ENCODE measurements around the gene NT5C1A. TPM values are rescaled to one million over a fixed set of nuclear protein-coding genes. Genes with fewer than 3 reads are reported as not detected.

The NT5C1A gene
- total RNA-seq, 6 experiments from 2014 or later: not detected

GRCh38 chr1:39662861-39663260 is 9.0 kb downstream of the NT5C1A start:
- no peak for TF ChIP-seq CTCF (IDR thresholded peaks at IDR 0.05)
- H3K27ac Mint-ChIP-seq: no peak overlapping the region
- H3K9me3 Mint-ChIP-seq: no peaks in the 10 kb centered on the region
- peaks cover 50% of the 10 kb centered on the region for H3K27me3 Mint-ChIP-seq (ENCODE audit: insufficient read depth)
- peaks cover 1% of the 10 kb centered on the region; the same call in 1 of the 2 replicates for H3K4me1 Mint-ChIP-seq (ENCODE audit: low read depth)
- H3K4me3 Mint-ChIP-seq: no peak overlapping the region
- H3K36me3 Mint-ChIP-seq (ENCODE audit: low read depth): no peaks in the 10 kb centered on the region
- DNase-seq: no peak

DNA sequence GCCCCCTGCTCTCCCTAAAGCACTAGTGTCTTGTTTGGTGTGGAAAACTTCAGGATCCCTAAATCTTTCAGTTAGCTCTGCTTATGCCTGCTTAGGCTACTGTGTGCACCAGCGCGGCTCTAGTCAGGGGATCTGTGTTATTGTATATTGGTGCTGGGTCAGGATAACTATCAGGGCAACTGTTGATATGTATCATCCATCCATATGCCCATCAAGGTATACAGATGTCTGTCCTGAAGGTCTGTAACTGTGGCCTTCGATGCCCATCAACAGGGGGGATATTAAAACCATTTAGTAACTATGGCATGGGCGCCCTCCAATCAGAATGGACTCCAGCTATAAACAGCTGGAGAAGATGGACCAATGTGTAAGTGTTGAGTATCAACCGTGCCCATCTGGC is 12.4 kb downstream of the NT5C1A start:
- peaks cover 48% of the 10 kb centered on the region for H3K27me3 Mint-ChIP-seq (ENCODE audit: insufficient read depth)
- H3K36me3 Mint-ChIP-seq (ENCODE audit: low read depth): no peaks in the 10 kb centered on the region

GRCh38 chr1:39659110-39659509 is 12.8 kb downstream of the NT5C1A start:
- DNase-seq: no peak
- Mint-ChIP-seq H3K9me3 (no peaks in the 10 kb centered on the region), H3K36me3 (ENCODE audit: low read depth) (no peaks in the 10 kb centered on the region), H3K4me3 (no peak overlapping the region), H3K27ac (no peak overlapping the region), H3K4me1 (ENCODE audit: low read depth) (peaks cover 9% of the 10 kb centered on the region; the same call in 1 of the 2 replicates), H3K27me3 (ENCODE audit: insufficient read depth) (peaks cover 51% of the 10 kb centered on the region)
- TF ChIP-seq CTCF (IDR thresholded peaks at IDR 0.05): no peak

More for the DNA sequence above, 12.4 kb downstream of the NT5C1A start:
- peaks cover 9% of the 10 kb centered on the region; the same call in 1 of the 2 replicates for H3K4me1 Mint-ChIP-seq (ENCODE audit: low read depth)
- H3K9me3 Mint-ChIP-seq: no peaks in the 10 kb centered on the region
- no peak overlapping the region for H3K27ac Mint-ChIP-seq
- TF ChIP-seq CTCF (IDR thresholded peaks at IDR 0.05): no peak
- H3K4me3 Mint-ChIP-seq: no peak overlapping the region
- DNase-seq: no peak

GRCh38 chr1:39657923-39658485 is 13.9 kb downstream of the NT5C1A start:
- Mint-ChIP-seq H3K27me3 (ENCODE audit: insufficient read depth) (peaks cover 45% of the 10 kb centered on the region), H3K27ac (no peak overlapping the region)
- peak; percentile 90 for TF ChIP-seq CTCF (IDR thresholded peaks at IDR 0.05)

GRCh38 chr1:39657402-39657801 is 14.5 kb downstream of the NT5C1A start:
- Mint-ChIP-seq H3K4me3 (no peak overlapping the region), H3K9me3 (no peaks in the 10 kb centered on the region), H3K36me3 (ENCODE audit: low read depth) (no peaks in the 10 kb centered on the region), H3K4me1 (ENCODE audit: low read depth) (peaks cover 9% of the 10 kb centered on the region; the same call in 1 of the 2 replicates), H3K27me3 (ENCODE audit: insufficient read depth) (peaks cover 50% of the 10 kb centered on the region), H3K27ac (no peak overlapping the region)
- no peak for TF ChIP-seq CTCF (IDR thresholded peaks at IDR 0.05)
- no peak for DNase-seq

More at GRCh38 chr1:39657923-39658485, 13.9 kb downstream of the NT5C1A start:
- Mint-ChIP-seq H3K4me3 (no peak overlapping the region), H3K36me3 (ENCODE audit: low read depth) (no peaks in the 10 kb centered on the region), H3K9me3 (no peaks in the 10 kb centered on the region), H3K4me1 (ENCODE audit: low read depth) (peaks cover 9% of the 10 kb centered on the region; the same call in 1 of the 2 replicates)
- peak; percentile 45 for DNase-seq
